HG03097 (cell line): ENCODE results near the gene CDYL.

Experiments used
- ATAC-seq: cut with Tn5 transposase; IDR thresholded peaks from one replicate; pipeline ENCODE4 v1.9.1; 2021; ENCODE audit not compliant: unreplicated experiment, low FRiP score

Gene CDYL

GRCh38 chr6:4903751-4904370 is 127.7 kb downstream of the CDYL start:
- no peak for ATAC-seq

- ATAC-seq = no peak
Measured at GRCh38 chr6:4904461-4905025, 128.3 kb downstream of the CDYL start.

GRCh38 chr6:4905826-4906225 is 129.6 kb downstream of the CDYL start:
- ATAC-seq = no peak

GRCh38 chr6:4906293-4907276 is 130.4 kb downstream of the CDYL start:
- ATAC-seq = peak; percentile 37

GRCh38 chr6:4907602-4908001 is 131.4 kb downstream of the CDYL start:
- ATAC-seq = no peak

GRCh38 chr6:4908062-4908461 is 131.9 kb downstream of the CDYL start:
- no peak for ATAC-seq

GRCh38 chr6:4909063-4909706 is 133.0 kb downstream of the CDYL start:
- no peak for ATAC-seq

- ATAC-seq = no peak
Measured at GRCh38 chr6:4910037-4910760, 134.0 kb downstream of the CDYL start.

- no peak for ATAC-seq
Measured at GRCh38 chr6:4912559-4912958, 136.4 kb downstream of the CDYL start.

- no peak for ATAC-seq
Measured at GRCh38 chr6:4913705-4914419, 137.7 kb downstream of the CDYL start.

GRCh38 chr6:4914420-4915159 is 138.4 kb downstream of the CDYL start:
- ATAC-seq = no peak

- ATAC-seq = no peak
Measured at GRCh38 chr6:4916954-4917561, 140.9 kb downstream of the CDYL start.

- no peak for ATAC-seq
Measured at GRCh38 chr6:4920914-4921410, 144.8 kb downstream of the CDYL start.

- ATAC-seq = no peak
Measured at GRCh38 chr6:4922488-4923037, 146.4 kb downstream of the CDYL start.

- ATAC-seq = no peak
Measured at GRCh38 chr6:4923081-4923480, 146.9 kb downstream of the CDYL start.

GRCh38 chr6:4924661-4925271 is 148.6 kb downstream of the CDYL start:
- ATAC-seq = no peak

- no peak for ATAC-seq
Measured at GRCh38 chr6:4925580-4925979, 149.4 kb downstream of the CDYL start.

- no peak for ATAC-seq
Measured at GRCh38 chr6:4928426-4928825, 152.2 kb downstream of the CDYL start.
